Adrenal gland (tissue), 5 donors: ENCODE data around the gene CPT1C.
A peak's percentile ranks its signal among the peaks of the same experiment; 100 is the strongest.

ENCODE experiments used
- CTCF ChIP-seq, 6 experiments: fragments of 450-650 bp in 4 of 6; fragments of 200-600 bp in 2 of 6; sonication (generic) in 1 of 6; IDR thresholded peaks; 1 replicate in 5 of 6; 2 replicates in 1 of 6; pipeline versions ENCODE4 v1.5.1 to v1.8.0; 2016 to 2021; ENCODE audit warnings: antibody characterized with exemption in 6 of 6, mild to moderate bottlenecking in 2 of 6, moderate library complexity in 1 of 6
- POLR2A ChIP-seq, 2 donors: fragments of 450-650 bp; IDR thresholded peaks; one replicate each; pipeline ENCODE4 v1.6.1; 2017; ENCODE audit warnings: antibody characterized with exemption in 2 of 2, mild to moderate bottlenecking in 2 of 2, moderate library complexity in 1 of 2
- donor health status: DM: no; HTN: no; CAD: no.

DNA sequence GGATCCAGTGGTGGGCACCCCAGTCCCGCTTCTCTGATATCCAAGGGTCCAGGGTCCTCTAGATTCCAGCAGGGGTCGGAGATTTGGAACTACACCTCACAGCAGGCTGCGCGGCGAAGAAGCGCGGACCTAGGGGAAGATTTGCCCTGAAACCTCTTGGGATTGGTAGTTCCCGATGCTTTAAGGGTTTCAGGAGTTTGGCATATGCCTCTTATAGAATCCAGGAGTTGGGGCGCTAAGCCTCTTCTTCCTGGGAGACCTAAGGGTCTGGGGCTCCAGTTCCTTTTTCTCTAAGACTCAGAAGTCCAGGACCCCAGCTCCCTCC, 24.8 kb upstream of the CPT1C start:
- TF ChIP-seq CTCF (IDR thresholded peaks at IDR 0.05) (peak in 1 of 6 experiments; percentile 10), POLR2A (IDR thresholded peaks at IDR 0.05) (no peak)
